ENCODE measurements around the gene POLD4.

- TF ChIP-seq CTCF (IDR thresholded peaks at IDR 0.05) (no peak), POLR2A (IDR thresholded peaks at IDR 0.05) (no peak)
Measured at GRCh38 chr11:67375320-67376055, 22.1 kb upstream of the POLD4 start.
